A549 treated with RU486 at 1 μM for 4 hours (cell line): ENCODE measurements around the gene KCNS1. TPM values are rescaled to one million over a fixed set of nuclear protein-coding genes. Genes with fewer than 3 reads are reported as not detected.

Source experiments
- total RNA-seq: library from RNA; stranded (reverse); fragments of 200-300 nt; extraction: Qiagen RNA extraction; gene quantifications from 5 replicates; pipeline ENCODE4 v1.2.3, GENCODE V29; 2022; ENCODE audit warnings: low read depth

KCNS1 gene
- not detected in 5 replicates for total RNA-seq

GRCh38 chr20:45100563-45101245 is at the start of gene KCNS1:
Gene KCNS1 (minus strand): TSS chr20:45101127. CDS start chr20:45099236, 1,891 bp downstream.

GRCh38 chr20:45124365-45124764 is 23.4 kb upstream of the KCNS1 start, which contains the start of gene WFDC12:
Gene WFDC12 (minus strand): TSS chr20:45124465. CDS start chr20:45124447, 18 bp downstream.

GRCh38 chr20:45114465-45115385 is 13.8 kb upstream of the KCNS1 start, which contains the start of gene WFDC5:
Gene WFDC5 (minus strand): TSS chr20:45115174. CDS start chr20:45115083, 91 bp downstream.

Other genes starting within 250 kb of the KCNS1 start
- 195 to 207 TPM (median 204 TPM) in 5 replicates for gene YWHAB, start 215.4 kb downstream of the KCNS1 start, total RNA-seq
- gene PABPC1L, start 191.1 kb downstream of the KCNS1 start, total RNA-seq, result 10.9 to 17.6 TPM (median 15.8 TPM) in 5 replicates
- 40.7 to 48.2 TPM (median 41.1 TPM) in 5 replicates for gene TOMM34, start 140.7 kb downstream of the KCNS1 start, total RNA-seq
- gene STK4, start 134.6 kb downstream of the KCNS1 start, total RNA-seq, result 10.0 to 14.9 TPM (median 14.1 TPM) in 5 replicates
- gene WFDC5, start 14.0 kb upstream of the KCNS1 start, total RNA-seq, result not detected in 5 replicates
- not detected in 5 replicates for gene WFDC12, start 23.3 kb upstream of the KCNS1 start, total RNA-seq
- gene PI3, start 73.8 kb upstream of the KCNS1 start, total RNA-seq, result 2.2 to 3.6 TPM (median 3.5 TPM) in 5 replicates
- gene SEMG1, start 105.9 kb upstream of the KCNS1 start, total RNA-seq, result not detected in 5 replicates
- gene SEMG2, start 120.2 kb upstream of the KCNS1 start, total RNA-seq, result not detected in 5 replicates
- 8.9 to 16.3 TPM (median 11.7 TPM) in 5 replicates for gene SLPI, start 153.4 kb upstream of the KCNS1 start, total RNA-seq
- gene RBPJL, start 205.7 kb upstream of the KCNS1 start, total RNA-seq, result not detected in 5 replicates
- gene MATN4, start 207.2 kb upstream of the KCNS1 start, total RNA-seq, result 0.06 to 0.14 TPM (median 0.12 TPM) in 4 of 5 replicates, not detected in the other
- 119 to 141 TPM (median 134 TPM) in 5 replicates for gene SDC4, start 247.3 kb upstream of the KCNS1 start, total RNA-seq